Adipocyte (in vitro differentiated cells): ENCODE results near the gene GPR78.
"Not testable (repeated sequence)": the region's sequence is repeated elsewhere in the genome, so short reads cannot be mapped to it uniquely, and the experiment has no call there.

Experiments
- DNase-seq: peaks from one replicate; pipeline ENCODE4 v3.0.0-alpha.2; 2015; ENCODE audit warnings: low read depth
- H3K27me3 ChIP-seq: replicated peaks from 2 replicates; pipeline ENCODE4 v1.7.0; 2013; ENCODE audit warnings: mild to moderate bottlenecking, low read length, moderate library complexity; ENCODE audit not compliant: control insufficient read depth, insufficient read depth
- H3K36me3 ChIP-seq: 2 replicates; pipeline ENCODE4 v1.7.0; 2013; ENCODE audit warnings: low read length, mild to moderate bottlenecking, moderate library complexity; ENCODE audit not compliant: control insufficient read depth, insufficient read depth, severe bottlenecking
- H3K4me1 ChIP-seq: 2 replicates; pipeline ENCODE4 v1.7.0; 2013; ENCODE audit warnings: mild to moderate bottlenecking, low read length, moderate library complexity; ENCODE audit not compliant: control insufficient read depth, insufficient read depth
- H3K4me3 ChIP-seq: 2 replicates; pipeline ENCODE4 v1.7.0; 2013; ENCODE audit warnings: mild to moderate bottlenecking, low read length, moderate library complexity
- H3K9ac ChIP-seq: 2 replicates; pipeline ENCODE4 v1.7.0; 2013; ENCODE audit warnings: mild to moderate bottlenecking, low read length, moderate library complexity
- H3K9me3 ChIP-seq: 2 replicates; pipeline ENCODE4 v1.7.0; 2013; ENCODE audit warnings: mild to moderate bottlenecking, low read length, moderate library complexity; ENCODE audit not compliant: control insufficient read depth

The GPR78 gene

GRCh38 chr4:8631896-8632295 is 51.7 kb downstream of the GPR78 start:
- not testable (repeated sequence) for DNase-seq, H3K9me3 ChIP-seq, H3K27me3 ChIP-seq

GRCh38 chr4:8634773-8635172 is 54.6 kb downstream of the GPR78 start:
- not testable (repeated sequence) for DNase-seq

More at GRCh38 chr4:8631896-8632295, 51.7 kb downstream of the GPR78 start:
- not testable (repeated sequence) for H3K9ac ChIP-seq, H3K4me3 ChIP-seq, H3K4me1 ChIP-seq, H3K36me3 ChIP-seq

GRCh38 chr4:8635897-8636554 is 55.8 kb downstream of the GPR78 start:
- DNase-seq, H3K4me1 ChIP-seq, H3K9me3 ChIP-seq, H3K36me3 ChIP-seq, H3K9ac ChIP-seq, H3K4me3 ChIP-seq: not testable (repeated sequence)
- H3K27me3 ChIP-seq: peaks cover 16% of the 10 kb centered on the region

More at GRCh38 chr4:8634773-8635172, 54.6 kb downstream of the GPR78 start:
- not testable (repeated sequence) for H3K9me3 ChIP-seq, H3K4me3 ChIP-seq, H3K36me3 ChIP-seq, H3K4me1 ChIP-seq, H3K9ac ChIP-seq, H3K27me3 ChIP-seq
